Adipocyte (in vitro differentiated cells): ENCODE results near the gene CRMP1.

Experiments used
- DNase-seq: peaks from one replicate; pipeline ENCODE4 v3.0.0-alpha.2; 2015; ENCODE audit warnings: low read depth
- H3K27me3 ChIP-seq: replicated peaks from 2 replicates; pipeline ENCODE4 v1.7.0; 2013; ENCODE audit warnings: mild to moderate bottlenecking, low read length, moderate library complexity; ENCODE audit not compliant: control insufficient read depth, insufficient read depth
- H3K36me3 ChIP-seq: 2 replicates; pipeline ENCODE4 v1.7.0; 2013; ENCODE audit warnings: low read length, mild to moderate bottlenecking, moderate library complexity; ENCODE audit not compliant: control insufficient read depth, insufficient read depth, severe bottlenecking
- H3K4me1 ChIP-seq: 2 replicates; pipeline ENCODE4 v1.7.0; 2013; ENCODE audit warnings: mild to moderate bottlenecking, low read length, moderate library complexity; ENCODE audit not compliant: control insufficient read depth, insufficient read depth
- H3K4me3 ChIP-seq: 2 replicates; pipeline ENCODE4 v1.7.0; 2013; ENCODE audit warnings: mild to moderate bottlenecking, low read length, moderate library complexity
- H3K9ac ChIP-seq: 2 replicates; pipeline ENCODE4 v1.7.0; 2013; ENCODE audit warnings: mild to moderate bottlenecking, low read length, moderate library complexity
- H3K9me3 ChIP-seq: 2 replicates; pipeline ENCODE4 v1.7.0; 2013; ENCODE audit warnings: mild to moderate bottlenecking, low read length, moderate library complexity; ENCODE audit not compliant: control insufficient read depth

CRMP1 gene

DNA sequence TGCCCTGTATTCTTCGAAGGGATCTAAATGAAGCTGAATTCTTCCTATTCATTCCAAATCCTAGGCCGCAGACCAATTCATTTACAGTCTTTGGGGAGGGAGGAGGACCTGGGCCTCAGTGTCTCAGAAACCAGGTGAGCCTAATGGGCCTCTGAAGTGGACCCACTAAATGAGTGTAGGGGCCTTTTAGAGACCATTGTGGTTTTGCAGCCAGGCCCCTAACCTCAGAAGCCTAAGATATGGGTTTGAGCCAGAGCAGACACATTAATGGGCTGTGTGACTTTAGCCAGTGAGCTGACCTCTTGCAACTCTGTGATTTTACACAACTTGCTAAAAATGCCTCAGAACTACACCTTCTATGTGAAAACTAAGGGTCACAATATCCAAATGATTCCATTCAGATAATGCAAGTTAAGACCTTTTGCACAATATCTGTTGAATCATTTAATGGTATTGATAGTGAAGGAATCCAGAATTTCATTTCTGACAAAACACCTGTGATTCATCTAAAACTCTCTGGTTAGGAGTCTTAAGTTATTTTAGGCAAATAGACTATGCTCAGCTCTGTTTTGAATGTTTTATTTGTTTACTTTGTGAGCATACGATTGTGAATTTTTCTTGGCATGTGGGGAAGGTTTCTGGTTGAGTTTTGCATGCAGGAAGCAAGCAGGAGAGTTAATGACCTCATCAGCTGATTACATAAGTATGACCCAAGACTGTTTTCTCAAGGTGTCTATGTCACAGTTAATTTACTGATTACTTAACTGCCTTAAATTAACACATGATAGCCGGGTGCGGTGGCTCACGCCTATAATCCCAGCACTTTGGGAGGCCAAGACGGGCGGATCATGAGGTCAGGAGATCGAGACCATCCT, 106.8 kb downstream of the CRMP1 start:
- H3K27me3 ChIP-seq, result no peaks in the 10 kb centered on the region
- H3K9me3 ChIP-seq, result no peaks in the 10 kb centered on the region
- H3K4me1 ChIP-seq, result peaks cover 18% of the 10 kb centered on the region
- peak; percentile 89 for DNase-seq
- no peak overlapping the region for H3K4me3 ChIP-seq
- H3K9ac ChIP-seq, result peak overlapping the region; percentile 46
- peaks cover 37% of the 10 kb centered on the region for H3K36me3 ChIP-seq

- no peaks in the 10 kb centered on the region for H3K27me3 ChIP-seq
- H3K36me3 ChIP-seq, result peaks cover 46% of the 10 kb centered on the region
- H3K4me3 ChIP-seq, result no peak overlapping the region
- no peaks in the 10 kb centered on the region for H3K9me3 ChIP-seq
- H3K4me1 ChIP-seq, result peaks cover 18% of the 10 kb centered on the region
- peak overlapping the region; percentile 46 for H3K9ac ChIP-seq
- DNase-seq, result peak; percentile 43
These were observed 107.8 kb downstream of the CRMP1 start for GRCh38 chr4:5784960-5785611.

DNA sequence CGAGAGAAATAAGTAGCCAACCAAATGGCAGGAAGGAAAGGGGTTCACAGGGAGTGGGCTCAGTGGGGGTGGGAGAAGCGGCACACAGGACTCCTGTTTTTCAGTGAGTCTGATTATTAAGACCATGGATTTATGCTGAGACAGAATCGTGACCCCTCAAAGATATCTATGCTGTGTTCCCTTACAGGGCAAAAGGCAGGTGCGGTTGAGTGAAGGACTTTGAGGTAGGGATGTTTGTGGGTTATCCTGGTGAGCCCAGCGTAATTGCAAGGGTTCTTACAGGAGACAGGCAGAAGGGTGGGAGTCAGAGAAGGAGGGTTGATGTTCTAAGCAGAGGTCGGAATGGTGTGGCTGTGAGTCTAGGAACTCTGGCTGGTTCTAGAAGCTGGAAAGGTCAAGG, 108.9 kb downstream of the CRMP1 start:
- Histone ChIP-seq H3K9ac (no peak overlapping the region), H3K4me3 (no peak overlapping the region), H3K36me3 (peaks cover 41% of the 10 kb centered on the region), H3K27me3 (no peaks in the 10 kb centered on the region), H3K9me3 (no peaks in the 10 kb centered on the region), H3K4me1 (peaks cover 18% of the 10 kb centered on the region)
- no peak for DNase-seq

- H3K9me3 ChIP-seq, result no peaks in the 10 kb centered on the region
- peaks cover 18% of the 10 kb centered on the region for H3K4me1 ChIP-seq
- no peak overlapping the region for H3K4me3 ChIP-seq
- H3K9ac ChIP-seq, result no peak overlapping the region
- H3K27me3 ChIP-seq, result no peaks in the 10 kb centered on the region
- no peak for DNase-seq
- H3K36me3 ChIP-seq, result peaks cover 35% of the 10 kb centered on the region
These were observed 109.4 kb downstream of the CRMP1 start for GRCh38 chr4:5783486-5783885.

GRCh38 chr4:5782829-5783476, 109.9 kb downstream of the CRMP1 start:
- no peaks in the 10 kb centered on the region for H3K27me3 ChIP-seq
- no peak overlapping the region for H3K9ac ChIP-seq
- no peaks in the 10 kb centered on the region for H3K9me3 ChIP-seq
- H3K36me3 ChIP-seq, result peaks cover 30% of the 10 kb centered on the region
- H3K4me1 ChIP-seq, result peaks cover 18% of the 10 kb centered on the region
- no peak overlapping the region for H3K4me3 ChIP-seq
- DNase-seq, result no peak

DNA sequence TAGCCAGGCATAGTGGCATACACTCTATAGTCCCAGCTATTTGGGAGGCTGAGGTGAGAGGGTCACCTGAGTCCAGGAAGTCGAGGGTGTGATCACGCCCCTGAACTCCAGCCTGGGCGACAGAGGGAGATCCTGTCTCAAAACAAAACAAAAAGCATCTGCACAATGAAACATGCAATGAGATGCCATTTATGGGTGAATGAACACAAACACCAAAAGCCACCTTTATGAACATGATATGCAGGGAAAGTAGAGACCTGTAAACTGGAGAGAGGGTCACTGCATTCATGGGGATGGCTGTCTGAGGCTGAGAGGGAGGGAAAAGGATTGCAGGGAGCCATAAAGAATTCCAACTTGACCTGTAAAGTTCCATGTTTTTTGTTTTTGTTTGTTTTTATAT, 111.2 kb downstream of the CRMP1 start:
- Histone ChIP-seq H3K9ac (no peak overlapping the region), H3K9me3 (peaks cover 9% of the 10 kb centered on the region), H3K36me3 (peaks cover 28% of the 10 kb centered on the region), H3K4me3 (no peak overlapping the region), H3K27me3 (no peaks in the 10 kb centered on the region), H3K4me1 (peaks cover 18% of the 10 kb centered on the region)
- no peak for DNase-seq

GRCh38 chr4:5780831-5781480, 111.9 kb downstream of the CRMP1 start:
- H3K9ac ChIP-seq, result no peak overlapping the region
- peaks cover 17% of the 10 kb centered on the region for H3K9me3 ChIP-seq
- peaks cover 13% of the 10 kb centered on the region for H3K4me1 ChIP-seq
- DNase-seq, result peak; percentile 59
- H3K4me3 ChIP-seq, result no peak overlapping the region
- H3K36me3 ChIP-seq, result peaks cover 35% of the 10 kb centered on the region
- H3K27me3 ChIP-seq, result no peaks in the 10 kb centered on the region

GRCh38 chr4:5776510-5776909, 116.4 kb downstream of the CRMP1 start:
- no peaks in the 10 kb centered on the region for H3K27me3 ChIP-seq
- no peak for DNase-seq
- H3K9me3 ChIP-seq, result peaks cover 19% of the 10 kb centered on the region
- H3K36me3 ChIP-seq, result peaks cover 27% of the 10 kb centered on the region
- H3K9ac ChIP-seq, result no peak overlapping the region
- peaks cover 23% of the 10 kb centered on the region for H3K4me1 ChIP-seq
- H3K4me3 ChIP-seq, result no peak overlapping the region

DNA sequence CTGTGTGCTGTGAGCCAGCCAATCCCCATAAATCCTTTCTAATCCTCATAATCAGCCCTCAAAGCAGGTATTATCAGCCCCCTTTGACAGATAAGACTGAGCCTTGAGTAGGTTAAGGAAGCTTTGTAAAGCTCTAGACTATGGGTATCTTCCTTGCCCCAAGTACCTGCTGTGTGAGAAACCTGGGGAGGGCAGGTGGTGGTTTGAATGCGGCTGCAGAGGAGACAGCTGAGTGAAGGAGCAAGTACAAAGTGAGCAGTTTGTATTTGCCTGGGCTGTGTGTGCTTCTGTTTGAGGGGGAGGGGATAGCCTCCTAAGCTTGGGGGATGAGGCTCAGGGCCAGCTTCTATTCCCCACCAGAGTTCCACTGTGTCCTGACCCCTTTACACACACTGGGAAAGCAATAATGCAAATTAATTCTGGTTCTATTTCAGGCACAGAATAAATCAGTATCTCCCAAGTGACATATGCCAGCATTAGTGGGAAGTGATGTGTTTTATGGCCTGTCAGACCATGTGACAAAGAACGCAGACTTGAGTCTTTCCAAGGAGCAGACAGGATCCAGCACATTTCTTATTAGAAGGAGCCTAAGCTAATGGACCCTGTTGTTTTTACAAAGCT, 118.4 kb downstream of the CRMP1 start:
- Histone ChIP-seq H3K36me3 (peaks cover 27% of the 10 kb centered on the region), H3K9ac (peak overlapping the region; percentile 54), H3K27me3 (no peaks in the 10 kb centered on the region), H3K4me1 (peaks cover 23% of the 10 kb centered on the region), H3K4me3 (no peak overlapping the region), H3K9me3 (peaks cover 19% of the 10 kb centered on the region)
- DNase-seq, result no peak

- H3K27me3 ChIP-seq, result no peaks in the 10 kb centered on the region
- H3K4me1 ChIP-seq, result peaks cover 23% of the 10 kb centered on the region
- no peak overlapping the region for H3K4me3 ChIP-seq
- H3K9me3 ChIP-seq, result peaks cover 19% of the 10 kb centered on the region
- no peak overlapping the region for H3K9ac ChIP-seq
- peak; percentile 44 for DNase-seq
- H3K36me3 ChIP-seq, result peaks cover 35% of the 10 kb centered on the region
These were observed 119.7 kb downstream of the CRMP1 start for GRCh38 chr4:5773271-5773555.
